Measurements from ENCODE around the gene TC2N.
"Not testable (repeated sequence)": the region's sequence is repeated elsewhere in the genome, so short reads cannot be mapped to it uniquely, and the experiment has no call there.

Gene TC2N

GRCh38 chr14:91889477-91890211 lies 22.3 kb upstream of the TC2N start:
- DNase-seq (ENCODE audit: low read depth in 2 of 2), result no peak

- DNase-seq (ENCODE audit: low read depth in 2 of 2), result no peak
Observed at GRCh38 chr14:91888641-91889476, 21.5 kb upstream of the TC2N start.

- DNase-seq (ENCODE audit: low read depth in 2 of 2), result no peak
Observed at GRCh38 chr14:91886961-91887360, 19.6 kb upstream of the TC2N start.

GRCh38 chr14:91885839-91886238 lies 18.5 kb upstream of the TC2N start:
- DNase-seq (ENCODE audit: low read depth in 2 of 2), result no peak

GRCh38 chr14:91885113-91885712 lies 17.9 kb upstream of the TC2N start:
- no peak for DNase-seq (ENCODE audit: low read depth in 2 of 2)

- DNase-seq (ENCODE audit: low read depth in 2 of 2), result no peak
Observed at GRCh38 chr14:91884664-91885063, 17.3 kb upstream of the TC2N start.

- DNase-seq (ENCODE audit: low read depth in 2 of 2), result no peak
Observed at GRCh38 chr14:91883753-91884152, 16.4 kb upstream of the TC2N start.

GRCh38 chr14:91882776-91883175 lies 15.4 kb upstream of the TC2N start:
- DNase-seq (ENCODE audit: low read depth in 2 of 2), result no peak

- no peak for DNase-seq (ENCODE audit: low read depth in 2 of 2)
Observed at GRCh38 chr14:91882369-91882768, 15.0 kb upstream of the TC2N start.

- no peak for DNase-seq (ENCODE audit: low read depth in 2 of 2)
Observed at GRCh38 chr14:91879196-91879595, 11.9 kb upstream of the TC2N start.

- no peak for DNase-seq (ENCODE audit: low read depth in 2 of 2)
Observed at GRCh38 chr14:91878274-91878673, 10.9 kb upstream of the TC2N start.

- no peak for DNase-seq (ENCODE audit: low read depth in 2 of 2)
Observed at GRCh38 chr14:91877376-91877915, 10.1 kb upstream of the TC2N start.

GRCh38 chr14:91876492-91876891 lies 9.2 kb upstream of the TC2N start:
- DNase-seq (ENCODE audit: low read depth in 2 of 2), result no peak

GRCh38 chr14:91875525-91876286 lies 8.4 kb upstream of the TC2N start:
- DNase-seq (ENCODE audit: low read depth in 2 of 2), result no peak

GRCh38 chr14:91873471-91874415 lies 6.4 kb upstream of the TC2N start:
- DNase-seq (ENCODE audit: low read depth in 2 of 2), result peak in 1 of 2 experiments; percentile 35

GRCh38 chr14:91872517-91873470 lies 5.5 kb upstream of the TC2N start:
- no peak for DNase-seq (ENCODE audit: low read depth in 2 of 2)

- DNase-seq (ENCODE audit: low read depth in 2 of 2), result no peak
Observed at GRCh38 chr14:91872011-91872501, 4.7 kb upstream of the TC2N start.

- DNase-seq (ENCODE audit: low read depth in 2 of 2), result not testable (repeated sequence)
Observed at GRCh38 chr14:91871401-91871800, 4.1 kb upstream of the TC2N start.

- no peak for DNase-seq (ENCODE audit: low read depth in 2 of 2)
Observed at GRCh38 chr14:91870890-91871289, 3.6 kb upstream of the TC2N start.
